ENCODE measurements around the gene FLT3LG.
"Not testable (repeated sequence)": the region's sequence is repeated elsewhere in the genome, so short reads cannot be mapped to it uniquely, and the experiment has no call there.

FLT3LG gene

GRCh38 chr19:49441210-49441959, 32.6 kb upstream of the FLT3LG start, which contains the start of gene SLC17A7:
Gene SLC17A7 (minus strand): TSS chr19:49441527. CDS start chr19:49441379, 148 bp downstream.
- no peak for DNase-seq

DNA sequence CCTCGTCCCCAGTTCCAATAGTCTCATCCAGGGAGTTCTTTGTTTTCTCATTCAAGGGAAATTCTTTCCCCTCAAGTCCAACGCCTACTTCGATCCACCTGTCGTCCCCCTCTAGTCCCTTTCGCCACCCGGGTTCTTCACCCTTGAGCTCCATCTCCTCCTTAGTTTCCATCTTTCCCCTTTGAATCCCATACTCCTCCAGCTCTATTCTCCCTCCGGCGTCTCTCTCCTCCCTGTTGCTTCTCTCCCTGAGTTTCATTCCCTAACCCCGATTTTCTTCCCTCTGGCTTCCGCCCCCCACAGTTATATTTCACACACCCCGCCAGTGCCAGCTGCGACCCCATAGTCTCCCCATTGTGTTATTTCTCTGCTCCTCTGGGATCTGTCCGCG, 32.1 kb upstream of the FLT3LG start:
- DNase-seq = no peak

- DNase-seq = no peak
These were observed 31.7 kb upstream of the FLT3LG start for GRCh38 chr19:49442354-49442753.

DNA sequence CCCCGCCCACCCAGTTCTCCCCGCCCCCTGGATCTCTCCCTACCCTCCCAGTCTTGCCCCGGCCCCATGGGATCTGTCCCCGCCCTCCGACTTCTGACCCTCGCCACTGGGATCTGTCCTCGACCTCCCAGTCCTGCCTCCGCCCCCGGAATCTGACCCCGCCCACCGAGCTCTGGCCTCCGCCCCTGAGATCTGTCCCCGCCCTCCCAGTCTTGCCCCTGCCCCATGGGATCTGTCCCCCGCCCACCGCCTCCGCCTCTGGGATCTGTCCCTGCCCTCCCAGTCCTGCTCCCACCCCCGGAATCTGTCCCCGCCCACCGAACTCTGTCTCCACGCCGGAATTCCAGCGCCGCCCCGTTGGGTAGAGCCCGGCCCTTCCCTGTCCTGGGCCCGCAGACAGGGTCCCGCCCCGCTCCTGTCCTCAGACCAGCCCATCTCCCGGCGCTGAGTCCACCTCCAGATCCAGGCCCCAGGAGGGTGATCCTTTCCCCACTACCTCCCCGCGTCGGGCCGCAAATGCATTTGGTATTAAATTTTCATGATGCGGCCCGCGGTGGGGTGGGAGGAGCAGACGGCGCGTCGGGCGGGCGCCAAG, 31.1 kb upstream of the FLT3LG start:
- DNase-seq = no peak

- DNase-seq = peak; percentile 54
These were observed 30.5 kb upstream of the FLT3LG start for GRCh38 chr19:49443366-49444099.

GRCh38 chr19:49444100-49444700, 29.8 kb upstream of the FLT3LG start:
- not testable (repeated sequence) for DNase-seq

DNA sequence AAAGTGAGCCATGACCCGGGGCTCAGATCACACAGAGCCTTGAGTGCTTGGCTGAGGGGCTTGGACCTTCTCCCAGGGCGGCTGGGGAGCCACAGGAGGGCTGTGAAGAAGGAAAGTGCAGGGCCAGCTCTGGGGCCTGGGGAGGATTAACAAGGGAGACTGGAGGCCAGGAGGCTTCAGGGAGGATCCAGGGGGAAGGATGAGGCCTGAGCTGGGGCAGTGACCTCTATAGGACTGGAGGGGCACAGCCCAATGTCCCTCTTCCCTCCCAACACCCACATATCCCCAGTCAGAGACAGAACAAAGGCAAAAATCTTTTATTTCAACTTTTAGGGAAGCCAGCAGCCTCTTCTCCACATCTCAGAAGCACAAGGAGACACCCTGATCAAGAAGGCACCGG, 28.0 kb upstream of the FLT3LG start:
- DNase-seq = no peak

- no peak for DNase-seq
These were observed 26.3 kb upstream of the FLT3LG start for GRCh38 chr19:49447485-49448431.

DNA sequence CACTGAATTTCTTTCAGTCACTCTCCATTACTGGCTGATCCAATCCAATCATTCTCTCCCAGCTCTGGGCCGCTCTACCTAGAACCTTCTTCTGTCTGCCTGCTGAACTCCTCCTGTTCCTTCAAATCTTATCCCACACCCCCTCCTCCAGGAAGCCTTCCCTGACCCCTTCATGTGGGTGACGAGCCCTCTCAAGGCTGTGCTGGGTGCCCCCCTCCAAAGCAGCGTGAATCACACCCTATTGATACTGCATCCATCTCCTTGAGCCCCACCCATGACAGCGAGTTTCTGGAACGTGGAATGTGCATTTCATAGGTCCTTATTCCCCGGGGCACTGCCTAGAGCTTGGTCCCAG, 25.6 kb upstream of the FLT3LG start:
- DNase-seq = no peak

DNA sequence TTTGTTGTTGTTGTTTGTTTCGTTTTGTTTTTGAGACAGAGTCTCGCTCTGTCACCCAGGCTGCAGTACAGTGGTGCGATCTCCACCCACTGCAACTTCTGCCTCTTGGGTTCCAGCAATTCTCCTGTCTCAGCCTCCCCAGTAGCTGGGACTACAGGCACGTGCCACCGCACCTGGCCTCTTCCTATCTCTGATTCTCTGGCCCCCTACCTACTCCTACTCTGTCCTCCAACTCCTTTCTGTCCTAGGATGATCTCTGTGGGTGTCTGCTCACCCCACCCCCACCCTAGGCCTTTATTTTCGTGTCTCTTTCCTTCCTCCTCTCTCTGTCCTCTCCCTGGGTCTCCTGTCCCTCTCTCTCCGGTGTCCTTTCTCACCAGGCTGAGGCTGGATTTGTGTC, 23.6 kb upstream of the FLT3LG start:
- DNase-seq = no peak

DNA sequence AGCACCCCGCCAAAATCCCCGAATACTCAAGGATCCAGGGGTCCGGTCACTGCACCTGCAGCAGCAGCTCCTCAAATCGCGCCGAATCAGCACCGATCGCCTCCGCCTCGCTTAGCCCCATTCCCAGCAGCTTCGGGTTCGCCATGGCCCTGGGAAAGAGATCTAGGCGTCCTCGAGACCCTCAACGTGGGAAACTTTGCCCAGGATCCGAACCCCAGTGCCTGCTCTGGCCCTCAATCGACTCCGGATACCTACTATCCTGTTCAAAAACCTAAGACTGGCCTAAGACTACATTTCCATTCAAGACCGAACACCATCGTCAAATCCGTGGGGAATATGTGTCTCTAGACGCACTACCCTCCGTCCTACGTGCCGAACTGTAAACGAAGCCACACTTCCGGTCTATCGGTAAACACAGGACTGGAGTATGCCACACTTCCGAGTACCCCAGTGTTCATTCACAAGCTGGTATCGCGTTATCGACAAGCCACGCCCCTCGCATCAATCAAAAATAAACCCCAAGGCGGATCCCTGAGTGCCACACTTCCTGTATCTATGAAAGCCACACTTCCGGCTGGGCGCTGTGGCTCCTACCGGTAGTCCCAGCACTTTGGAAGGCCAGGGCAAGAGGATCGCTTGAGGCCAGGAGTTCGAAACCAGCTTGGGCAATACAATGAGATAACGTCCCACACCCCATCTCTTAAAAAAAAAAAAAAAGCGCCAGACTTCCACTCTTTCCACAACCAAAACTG, 22.4 kb upstream of the FLT3LG start, which contains the start of gene PIH1D1:
TSS of gene PIH1D1 (minus strand) at position 385 of the 752 bp plus-strand sequence. CDS start at position 145, 240 bp downstream.
- peak; percentile 96 for DNase-seq

DNA sequence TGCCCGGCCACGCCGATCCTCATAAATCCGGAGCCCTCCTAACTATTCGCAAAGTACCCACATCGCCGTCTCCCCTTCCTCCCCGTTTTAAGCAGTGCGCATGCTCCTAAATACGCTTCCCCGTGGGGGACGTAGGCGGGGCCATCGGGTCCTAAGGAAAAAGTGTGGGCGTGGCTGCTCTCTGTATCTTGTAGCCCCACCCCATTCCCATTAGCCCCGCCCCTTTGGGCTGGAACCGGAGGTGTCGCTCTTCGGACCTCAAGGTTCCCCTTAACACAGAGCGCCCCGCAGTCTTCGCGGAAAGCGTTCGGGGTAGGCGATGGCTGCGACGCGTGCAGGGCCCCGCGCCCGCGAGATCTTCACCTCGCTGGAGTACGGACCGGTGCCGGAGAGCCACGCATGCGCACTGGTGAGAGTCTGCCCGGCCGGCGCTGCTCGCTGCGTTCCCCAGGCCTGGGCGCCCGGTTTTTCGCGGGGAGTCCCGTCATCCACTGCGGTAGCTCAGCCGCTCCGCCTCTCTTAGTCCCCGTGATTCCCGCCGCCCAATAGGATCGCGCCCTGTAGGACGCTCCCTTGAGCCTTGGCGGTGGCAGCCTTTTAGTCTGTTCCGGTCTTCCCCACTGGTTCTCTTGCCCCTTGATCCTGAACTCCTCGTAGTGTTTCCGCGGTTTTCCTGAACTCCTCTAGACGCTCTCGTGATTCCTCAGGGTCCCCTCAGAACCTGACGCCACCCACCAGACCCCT, 20.8 kb upstream of the FLT3LG start, which contains the start of gene ALDH16A1:
TSS of gene ALDH16A1 (plus strand) at position 213 of the 744 bp plus-strand sequence. CDS start at position 320, 107 bp downstream.
- DNase-seq = peak; percentile 51

- no peak for DNase-seq
These were observed 20.2 kb upstream of the FLT3LG start for GRCh38 chr19:49453757-49454240.

DNA sequence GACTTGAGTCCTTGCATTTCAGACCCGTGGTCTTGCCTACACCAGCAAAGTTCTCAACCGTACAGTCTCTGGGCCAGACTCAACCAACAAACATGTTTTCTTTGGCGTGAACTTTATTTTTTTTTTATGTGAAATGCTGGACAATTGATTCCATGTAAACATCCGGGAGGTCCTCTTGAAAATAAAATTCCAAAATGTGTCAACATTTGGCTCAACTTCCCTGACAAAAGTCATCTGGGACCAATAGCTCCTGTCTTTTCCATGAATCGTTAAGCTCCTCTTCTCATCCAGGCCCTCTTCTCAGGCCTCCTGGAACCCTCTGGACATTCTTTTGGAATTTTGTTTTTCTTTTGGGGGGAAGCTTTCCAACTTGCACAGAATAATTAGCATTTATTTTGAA, 18.2 kb upstream of the FLT3LG start:
- no peak for DNase-seq

- DNase-seq = no peak
These were observed 17.7 kb upstream of the FLT3LG start for GRCh38 chr19:49456326-49456725.

DNA sequence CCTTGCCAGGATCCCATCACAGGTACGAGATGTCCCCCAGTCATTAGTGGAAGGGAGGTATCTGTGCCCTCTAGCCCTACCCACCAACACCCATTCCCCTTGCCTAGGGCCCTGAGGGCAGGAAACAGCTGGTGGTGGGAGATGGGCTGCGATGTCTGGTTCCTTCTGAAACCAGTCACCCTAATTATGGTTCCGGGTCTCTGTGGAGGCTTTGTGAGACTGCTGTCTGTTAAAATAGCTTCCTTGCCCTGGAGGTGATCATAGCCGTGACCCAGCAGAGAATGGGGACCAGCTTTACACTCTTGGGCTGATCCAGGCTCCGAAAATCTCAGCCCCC, 15.5 kb upstream of the FLT3LG start:
- no peak for DNase-seq

DNA sequence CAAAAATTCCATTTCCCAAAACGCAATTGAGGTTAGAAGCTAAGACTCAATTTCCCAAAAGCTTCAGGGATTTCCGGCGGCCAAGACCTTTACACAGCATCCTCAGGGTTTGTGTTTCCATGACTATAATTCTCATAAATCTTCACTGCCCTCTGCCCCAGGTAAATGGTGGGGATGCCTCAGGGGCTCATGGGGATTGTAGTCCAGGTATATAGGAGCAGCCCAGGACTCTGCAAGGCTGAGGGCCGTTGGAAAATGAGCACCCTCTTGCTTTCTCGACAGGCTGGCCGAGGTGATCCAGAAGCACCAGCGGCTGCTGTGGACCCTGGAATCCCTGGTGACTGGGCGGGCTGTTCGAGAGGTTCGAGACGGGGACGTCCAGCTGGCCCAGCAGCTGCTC, 14.6 kb upstream of the FLT3LG start:
- no peak for DNase-seq

DNA sequence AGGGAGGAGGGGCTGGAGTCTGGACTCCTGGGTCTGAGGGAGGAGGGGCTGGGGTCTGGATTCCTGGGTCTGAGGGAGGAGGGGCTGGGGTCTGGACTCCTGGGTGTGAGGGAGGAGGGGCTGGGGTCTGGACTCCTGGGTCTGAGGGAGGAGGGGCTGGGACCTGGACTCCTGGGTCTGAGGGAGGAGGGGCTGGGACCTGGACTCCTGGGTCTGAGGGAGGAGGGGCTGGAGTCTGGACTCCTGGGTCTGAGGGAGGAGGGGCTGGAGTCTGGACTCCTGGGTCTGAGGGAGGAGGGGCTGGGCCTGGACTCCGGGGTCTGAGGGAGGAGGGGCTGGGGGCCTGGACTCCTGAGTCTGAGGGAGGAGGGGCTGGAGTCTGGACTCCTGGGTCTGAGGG, 12.9 kb upstream of the FLT3LG start:
- not testable (repeated sequence) for DNase-seq

- DNase-seq = no peak
These were observed 12.4 kb upstream of the FLT3LG start for GRCh38 chr19:49461656-49462055.

- DNase-seq = no peak
These were observed 11.5 kb upstream of the FLT3LG start for GRCh38 chr19:49462492-49462891.
